OCI-LY1 (cell line): ENCODE results near the gene ASPA.

Experiments used
- EZH2 ChIP-seq: fragments of 200-600 bp; sonication (generic), shearing (Covaris generic); IDR thresholded peaks from 2 replicates; pipeline ENCODE4 v1.8.0; 2017; ENCODE audit warnings: borderline replicate concordance, mixed run types, mild to moderate bottlenecking, antibody characterized with exemption, low read length, moderate library complexity, mixed read lengths
- TF ChIP-seq, protein P1 (sequence below): fragments of 200-600 bp; sonication (generic), shearing (Covaris generic); IDR thresholded peaks from 2 replicates; pipeline ENCODE4 v1.5.1; 2017; ENCODE audit warnings: mild to moderate bottlenecking, antibody characterized with exemption, low read length, moderate library complexity, mixed read lengths

GRCh38 chr17:3535253-3535995 lies 59.6 kb downstream of the ASPA start:
- TF ChIP-seq, protein P1, sequence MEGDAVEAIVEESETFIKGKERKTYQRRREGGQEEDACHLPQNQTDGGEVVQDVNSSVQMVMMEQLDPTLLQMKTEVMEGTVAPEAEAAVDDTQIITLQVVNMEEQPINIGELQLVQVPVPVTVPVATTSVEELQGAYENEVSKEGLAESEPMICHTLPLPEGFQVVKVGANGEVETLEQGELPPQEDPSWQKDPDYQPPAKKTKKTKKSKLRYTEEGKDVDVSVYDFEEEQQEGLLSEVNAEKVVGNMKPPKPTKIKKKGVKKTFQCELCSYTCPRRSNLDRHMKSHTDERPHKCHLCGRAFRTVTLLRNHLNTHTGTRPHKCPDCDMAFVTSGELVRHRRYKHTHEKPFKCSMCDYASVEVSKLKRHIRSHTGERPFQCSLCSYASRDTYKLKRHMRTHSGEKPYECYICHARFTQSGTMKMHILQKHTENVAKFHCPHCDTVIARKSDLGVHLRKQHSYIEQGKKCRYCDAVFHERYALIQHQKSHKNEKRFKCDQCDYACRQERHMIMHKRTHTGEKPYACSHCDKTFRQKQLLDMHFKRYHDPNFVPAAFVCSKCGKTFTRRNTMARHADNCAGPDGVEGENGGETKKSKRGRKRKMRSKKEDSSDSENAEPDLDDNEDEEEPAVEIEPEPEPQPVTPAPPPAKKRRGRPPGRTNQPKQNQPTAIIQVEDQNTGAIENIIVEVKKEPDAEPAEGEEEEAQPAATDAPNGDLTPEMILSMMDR: peak; percentile 81
- no peak for TF ChIP-seq EZH2
